H1 (cell line): Measurements from ENCODE around the gene MSL1. TPM values are rescaled to one million over a fixed set of nuclear protein-coding genes. Genes with fewer than 3 reads are reported as not detected.

Experiments used
- CTCF ChIA-PET: fragments of 300-600 bp; sonication (Branson Sonifier 250); formaldehyde crosslinking; loops from one replicate; lab custom pipeline; 2021; ENCODE audit not compliant: partially characterized antibody; lab: Charles Lee
- POLR2A ChIA-PET: fragments of 300-600 bp; sonication (Branson Sonifier 250); formaldehyde crosslinking; loops from one replicate; lab custom pipeline; 2021; ENCODE audit warnings: inconsistent platforms; ENCODE audit not compliant: partially characterized antibody; lab: Charles Lee
- DNase-seq, 2 experiments: peaks; one replicate each; pipeline versions ENCODE4 v3.0.0 to v3.0.0-alpha.2; 2010 to 2022; ENCODE audit warnings: low spot score in 2 of 2, low read depth in 1 of 2, mixed read lengths in 1 of 2
- FAIRE-seq: peaks from 2 replicates; lab custom pipeline; 2011; peaks lifted over from hg19 to GRCh38; lab: Jason Lieb, UNC
- H2AFZ ChIP-seq: 2 replicates; pipeline ENCODE4 v1.8.1; 2012; ENCODE audit warnings: low read length, inconsistent platforms
- H2AK5ac ChIP-seq: 2 replicates; pipeline ENCODE4 v1.6.1; 2013; ENCODE audit warnings: low read depth, low read length
- H2BK120ac ChIP-seq: replicated peaks from 2 replicates; pipeline ENCODE3; 2013; ENCODE audit warnings: low read depth, low read length, inconsistent platforms
- H2BK12ac ChIP-seq: 2 replicates; pipeline ENCODE4 v1.6.1; 2013; ENCODE audit warnings: low read depth, low read length
- H2BK15ac ChIP-seq: 2 replicates; pipeline ENCODE4 v1.6.1; 2013; ENCODE audit warnings: low read length
- H2BK20ac ChIP-seq: 2 replicates; pipeline ENCODE4 v1.6.1; 2013; ENCODE audit warnings: low read length
- H2BK5ac ChIP-seq: 2 replicates; pipeline ENCODE4 v1.6.1; 2013; ENCODE audit warnings: low read depth, low read length
- H3K14ac ChIP-seq: 2 replicates; pipeline ENCODE4 v1.6.1; 2013; ENCODE audit warnings: inconsistent platforms; ENCODE audit not compliant: insufficient read length
- H3K18ac ChIP-seq: 2 replicates; pipeline ENCODE4 v1.6.1; 2013; ENCODE audit warnings: low read length; ENCODE audit errors: extremely low read depth
- H3K23ac ChIP-seq: 2 replicates; pipeline ENCODE4 v1.6.1; 2013; ENCODE audit warnings: inconsistent platforms; ENCODE audit not compliant: insufficient read length
- H3K23me2 ChIP-seq: 2 replicates; pipeline ENCODE4 v1.6.1; 2013; ENCODE audit warnings: low read depth, low read length
- H3K27ac ChIP-seq: 2 replicates; pipeline ENCODE4 v1.6.1; 2011; ENCODE audit warnings: low read depth, low read length, inconsistent platforms
- H3K27me3 ChIP-seq, 4 experiments: replicated peaks in 1 of 4; 1 replicate in 1 of 4; 2 replicates in 3 of 4; pipeline versions ENCODE4 v1.6.1 to v1.8.1; 2011 to 2013; ENCODE audit warnings: low read length in 3 of 4, mild to moderate bottlenecking in 3 of 4, inconsistent platforms in 2 of 4, mixed read lengths in 2 of 4, moderate library complexity in 1 of 4; ENCODE audit not compliant: control insufficient read depth in 3 of 4, insufficient read depth in 3 of 4; ENCODE audit errors: extremely low read depth in 1 of 4
- H3K36me3 ChIP-seq, 4 experiments: 2 replicates each; pipeline versions ENCODE4 v1.6.1 to v1.8.1; 2011 to 2013; ENCODE audit warnings: mild to moderate bottlenecking in 4 of 4, low read length in 3 of 4, moderate library complexity in 2 of 4, control low read depth in 1 of 4, inconsistent platforms in 1 of 4; ENCODE audit not compliant: insufficient read depth in 4 of 4, control insufficient read depth in 2 of 4
- H3K4ac ChIP-seq: replicated peaks from 2 replicates; pipeline ENCODE3; 2013; ENCODE audit warnings: low read length, low read depth, mixed read lengths, inconsistent platforms; ENCODE audit not compliant: insufficient read length
- H3K4me1 ChIP-seq, 4 experiments: replicated peaks in 1 of 4; 1 replicate in 1 of 4; 2 replicates in 3 of 4; pipeline versions ENCODE4 v1.6.1 to v1.8.1; 2011 to 2013; ENCODE audit warnings: low read length in 3 of 4, inconsistent platforms in 2 of 4, mixed read lengths in 1 of 4; ENCODE audit not compliant: insufficient read depth in 4 of 4, control insufficient read depth in 3 of 4
- H3K4me2 ChIP-seq, 2 experiments: 2 replicates each; pipeline versions ENCODE4 v1.6.1 to v1.8.1; 2011 to 2013; ENCODE audit warnings: low read depth in 2 of 2, low read length in 2 of 2, control low read depth in 1 of 2, inconsistent platforms in 1 of 2, mild to moderate bottlenecking in 1 of 2; ENCODE audit not compliant: insufficient read depth in 1 of 2
- H3K4me3 ChIP-seq, 4 experiments: fragments of 200-600, 300-600 bp in 1 of 4; sonication (generic), shearing (Covaris generic), sonication (Bioruptor Twin) in 1 of 4; 2 replicates each; pipeline versions ENCODE4 v1.5.1 to v1.8.1; 2011 to 2016; ENCODE audit warnings: low read length in 4 of 4, low read depth in 3 of 4, control low read depth in 2 of 4, inconsistent platforms in 2 of 4, mild to moderate bottlenecking in 2 of 4, mixed read lengths in 1 of 4, moderate library complexity in 1 of 4; ENCODE audit not compliant: insufficient read depth in 2 of 4; ENCODE audit errors: extremely low read depth in 1 of 4
- H3K56ac ChIP-seq: replicated peaks from 2 replicates; pipeline ENCODE3; 2013; ENCODE audit warnings: low read depth, mild to moderate bottlenecking, mixed read lengths, low read length, inconsistent platforms; ENCODE audit not compliant: insufficient read length
- H3K79me1 ChIP-seq: 2 replicates; pipeline ENCODE4 v1.6.1; 2013; ENCODE audit warnings: low read depth, low read length, control low read depth
- H3K79me2 ChIP-seq, 2 experiments: 2 replicates each; pipeline versions ENCODE4 v1.6.1 to v1.8.1; 2012 to 2013; ENCODE audit warnings: low read length in 2 of 2, mild to moderate bottlenecking in 2 of 2, inconsistent platforms in 1 of 2; ENCODE audit not compliant: insufficient read depth in 2 of 2, control insufficient read depth in 1 of 2
- H3K9ac ChIP-seq, 4 experiments: replicated peaks in 1 of 4; 1 replicate in 1 of 4; 2 replicates in 3 of 4; pipeline versions ENCODE4 v1.6.1 to v1.8.1; 2011 to 2013; ENCODE audit warnings: low read depth in 3 of 4, low read length in 3 of 4, control low read depth in 2 of 4, mild to moderate bottlenecking in 2 of 4, moderate library complexity in 2 of 4, inconsistent platforms in 1 of 4; ENCODE audit errors: extremely low read depth in 1 of 4
- H3K9me3 ChIP-seq, 2 experiments: 2 replicates each; pipeline versions ENCODE4 v1.6.1 to v1.8.1; 2012 to 2013; ENCODE audit warnings: mild to moderate bottlenecking in 2 of 2, moderate library complexity in 2 of 2, control low read depth in 1 of 2, inconsistent platforms in 1 of 2, low read depth in 1 of 2, low read length in 1 of 2, mixed read lengths in 1 of 2; ENCODE audit not compliant: insufficient read depth in 2 of 2
- H4K20me1 ChIP-seq, 2 experiments: replicated peaks in 1 of 2; 2 replicates each; pipeline versions ENCODE3 to v1.8.1; 2011 to 2013; ENCODE audit warnings: inconsistent platforms in 2 of 2, low read length in 2 of 2, mild to moderate bottlenecking in 1 of 2; ENCODE audit not compliant: insufficient read depth in 2 of 2, control insufficient read depth in 1 of 2
- H4K5ac ChIP-seq: 2 replicates; pipeline ENCODE4 v1.6.1; 2013; ENCODE audit warnings: low read length, low read depth, mixed read lengths, inconsistent platforms; ENCODE audit not compliant: insufficient read length
- H4K8ac ChIP-seq: 2 replicates; pipeline ENCODE4 v1.8.0; 2013; ENCODE audit warnings: mild to moderate bottlenecking, moderate library complexity, low read length, inconsistent platforms; ENCODE audit not compliant: insufficient read depth; ENCODE audit errors: extremely low read depth
- H4K91ac ChIP-seq: replicated peaks from 2 replicates; pipeline ENCODE3; 2013; ENCODE audit warnings: low read length, mixed read lengths, inconsistent platforms; ENCODE audit not compliant: insufficient read length
- POLR2AphosphoS5 ChIP-seq: IDR thresholded peaks from 2 replicates; pipeline ENCODE4 v1.6.1; 2011; ENCODE audit warnings: low read depth, low read length
- SP1 ChIP-seq: IDR thresholded peaks from 2 replicates; pipeline ENCODE4 v1.6.1; 2011; ENCODE audit warnings: low read depth, low read length
- WGBS, 2 experiments: shearing (Covaris generic) in 1 of 2; methylation state at CpG; one replicate each; pipeline versions ENCODE4 v1.1.6 to v1.1.7; 2013 to 2015; ENCODE audit warnings: low lambda C conversion rate in 2 of 2, mixed read lengths in 2 of 2, inconsistent platforms in 1 of 2, low coverage in 1 of 2, missing lambda C conversion rate in 1 of 2; ENCODE audit not compliant: insufficient replicate concordance in 2 of 2, insufficient coverage in 1 of 2, insufficient read length in 1 of 2; ENCODE audit errors: extremely low coverage in 1 of 2, missing lambda C conversion rate in 1 of 2; 5-methylcytosine and 5-hydroxymethylcytosine counted together
- polyA plus RNA-seq, 7 experiments: library from polyadenylated mRNA; depleted of rRNA in 3 of 7; stranded (reverse) in 5 of 7; unstranded in 2 of 7; fragments of >200 nt in 5 of 7; fragments of 200-250 nt in 2 of 7; gene quantifications; 1 replicate in 5 of 7; 2 replicates in 1 of 7; 4 replicates in 1 of 7; pipeline versions ENCODE4 v1.2.1 to v1.2.3, GENCODE V29; 2011 to 2013; ENCODE audit warnings: missing spikeins in 2 of 7, mixed read lengths in 2 of 7
- total RNA-seq: library from RNA; stranded (reverse); fragmentation: NEBNext Ultra II Directional; extraction: Animal tissue kit (Norgen Biotek cat#: 25700); gene quantifications from 2 replicates; pipeline ENCODE4 v1.2.1, GENCODE V29; 2021

Gene MSL1
- total and polyA plus RNA-seq, 2 of the 8 experiments (the other 6 are each of a cell fraction or from before 2014, with no cell fraction given) = 24.1 to 66.5 TPM

DNA sequence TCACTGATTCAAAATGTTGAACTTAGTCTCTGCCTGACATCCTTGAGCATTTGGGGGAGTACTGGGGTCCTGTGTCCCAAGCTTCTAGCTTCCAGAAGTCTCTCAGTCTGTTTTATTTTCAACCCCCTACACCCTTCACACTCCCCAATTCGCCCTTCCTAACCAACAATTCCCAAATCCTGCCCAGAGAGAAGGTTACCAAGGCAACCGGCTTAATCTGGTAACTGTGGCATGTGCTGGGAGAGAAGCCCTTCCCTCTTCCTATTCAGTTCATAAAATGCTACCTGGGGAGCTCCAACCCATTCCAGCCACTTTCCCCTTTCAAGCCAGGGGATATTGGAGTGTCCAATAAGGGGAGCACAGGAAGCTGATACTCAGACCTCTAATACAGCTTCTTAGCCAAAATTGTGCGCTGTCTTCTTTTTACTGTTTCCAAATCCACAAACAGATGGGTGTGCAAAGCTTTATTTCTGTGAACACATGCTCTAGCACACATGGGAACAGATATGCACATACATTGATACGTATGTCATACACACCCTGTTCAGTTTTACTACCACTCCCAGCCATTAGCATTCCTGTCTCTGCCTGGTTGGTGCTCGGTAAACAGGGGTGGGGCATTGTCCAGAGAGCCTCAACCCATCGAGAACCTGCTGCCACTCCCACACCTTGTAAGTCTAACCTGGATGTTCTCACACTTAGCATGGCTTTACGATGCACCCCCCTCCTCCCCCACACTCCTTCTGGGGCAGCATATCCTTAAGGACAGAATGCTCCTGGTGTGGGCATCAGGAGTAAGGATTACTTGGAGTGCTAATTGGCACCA lies 54.4 kb downstream of the MSL1 start:
- TF ChIP-seq POLR2AphosphoS5 (peak; percentile 18; the same call in 1 of the 2 replicates), SP1 (no peak)
- H4K20me1 ChIP-seq = peaks cover 2 to 18% of the 10 kb centered on the region in 2 experiments
- H4K91ac ChIP-seq = no peak overlapping the region
- H3K79me2 ChIP-seq = no peaks in the 10 kb centered on the region
- ChIA-PET POLR2A (interaction anchor here (0.6 to 9.1 kb wide), 13 partner anchors 8 to 122 kb away, joined by 3 to 105 read pairs (median 5); partner anchors contain the start of genes CASC3 and NR1D1), CTCF (interaction anchor here (0.6 to 7.3 kb wide), 7 partner anchors 8 to 554 kb away, joined by 3 to 59 read pairs (median 5); no protein-coding TSS in a partner anchor)
- H3K23ac ChIP-seq = no peak overlapping the region
- 87 to 100% methylated on average over 1 to 7 of the region's 7 CpGs for WGBS, 2 experiments
- H3K23me2 ChIP-seq = peaks cover 2% of the 10 kb centered on the region; the same call in 1 of the 2 replicates
- no peak overlapping the region for H2BK12ac ChIP-seq
- H3K79me1 ChIP-seq = no peaks in the 10 kb centered on the region
- no peak overlapping the region for H3K4me3 ChIP-seq
- no peaks in the 10 kb centered on the region for H3K27me3 ChIP-seq
- DNase-seq = no peak
- H2BK5ac ChIP-seq = no peak overlapping the region
- no peak overlapping the region for H2BK20ac ChIP-seq
- peaks cover 15 to 23% (median 16%) of the 10 kb centered on the region in 4 experiments; a peak in 7 of 8 replicates for H3K36me3 ChIP-seq
- no peak for FAIRE-seq
- H3K4me1 ChIP-seq = peaks cover 5 to 20% (median 15%) of the 10 kb centered on the region in 4 experiments; a peak in 6 of 7 replicates
- H4K8ac ChIP-seq = no peak overlapping the region
- no peak overlapping the region for H3K18ac ChIP-seq
- H2BK15ac ChIP-seq = no peak overlapping the region
- H3K27ac ChIP-seq = no peak overlapping the region
- peak overlapping the region in 1 of 2 experiments; percentile 59; a peak in 1 of 4 replicates for H3K4me2 ChIP-seq
- no peak overlapping the region for H3K9ac ChIP-seq
- H3K9me3 ChIP-seq = no peaks in the 10 kb centered on the region
- no peak overlapping the region for H3K56ac ChIP-seq
- no peak overlapping the region for H3K14ac ChIP-seq
- H2AFZ ChIP-seq = no peak overlapping the region
- no peak overlapping the region for H3K4ac ChIP-seq
- no peak overlapping the region for H4K5ac ChIP-seq
- 0 out of 2 replicates have a peak overlapping the region, but pooled peaks have one; percentile 24 for H2AK5ac ChIP-seq
- no peak overlapping the region for H2BK120ac ChIP-seq
